Measurements from ENCODE around the gene ZDHHC7.

The ZDHHC7 gene

GRCh38 chr16:85025781-85026653 is 14.7 kb upstream of the ZDHHC7 start:
- Histone ChIP-seq H3K36me3 (replicated peaks; ENCODE audit: low read depth, low read length) (no peaks in the 10 kb centered on the region), H3K4me3 (ENCODE audit: low read length) (no peak overlapping the region), H3K79me2 (ENCODE audit: low read length) (no peaks in the 10 kb centered on the region), H3K27me3 (ENCODE audit: low read depth, low read length) (peaks cover 26% of the 10 kb centered on the region), H4K20me1 (ENCODE audit: insufficient read depth, low read length) (no peaks in the 10 kb centered on the region), H3K4me2 (ENCODE audit: low read length) (no peak overlapping the region), H3K9me3 (ENCODE audit: insufficient read depth, low read length) (no peaks in the 10 kb centered on the region), H2AFZ (ENCODE audit: low read depth, low read length) (no peak overlapping the region), H3K9ac (ENCODE audit: low read length) (no peak overlapping the region), H3K27ac (ENCODE audit: low read length) (no peak overlapping the region), H3K4me1 (ENCODE audit: low read length) (peaks cover 23% of the 10 kb centered on the region)
- no peak for TF ChIP-seq EZH2phosphoT487 (IDR thresholded peaks at IDR 0.05; ENCODE audit: low read depth)
- no peak for TF ChIP-seq CTCF (IDR thresholded peaks at IDR 0.05; ENCODE audit: low read depth, low read length)

- Histone ChIP-seq H3K4me3 (ENCODE audit: low read length) (no peak overlapping the region), H3K9me3 (ENCODE audit: insufficient read depth, low read length) (no peaks in the 10 kb centered on the region), H3K4me1 (ENCODE audit: low read length) (no peaks in the 10 kb centered on the region), H4K20me1 (ENCODE audit: insufficient read depth, low read length) (no peaks in the 10 kb centered on the region), H3K4me2 (ENCODE audit: low read length) (no peak overlapping the region), H3K36me3 (replicated peaks; ENCODE audit: low read depth, low read length) (no peaks in the 10 kb centered on the region), H3K9ac (ENCODE audit: low read length) (no peak overlapping the region), H3K27ac (ENCODE audit: low read length) (no peak overlapping the region), H3K79me2 (ENCODE audit: low read length) (no peaks in the 10 kb centered on the region), H2AFZ (ENCODE audit: low read depth, low read length) (no peak overlapping the region), H3K27me3 (ENCODE audit: low read depth, low read length) (peaks cover 41% of the 10 kb centered on the region)
- TF ChIP-seq EZH2phosphoT487 (IDR thresholded peaks at IDR 0.05; ENCODE audit: low read depth) (no peak), CTCF (IDR thresholded peaks at IDR 0.05; ENCODE audit: low read depth, low read length) (no peak)
Observed at GRCh38 chr16:85019659-85020245, 8.4 kb upstream of the ZDHHC7 start.

- H3K9ac ChIP-seq (ENCODE audit: low read length): no peak overlapping the region
- no peaks in the 10 kb centered on the region for H3K79me2 ChIP-seq (ENCODE audit: low read length)
- H3K4me3 ChIP-seq (ENCODE audit: low read length): no peak overlapping the region
- no peak overlapping the region for H3K4me2 ChIP-seq (ENCODE audit: low read length)
- peaks cover 41% of the 10 kb centered on the region for H3K27me3 ChIP-seq (ENCODE audit: low read depth, low read length)
- no peaks in the 10 kb centered on the region for H3K9me3 ChIP-seq (ENCODE audit: insufficient read depth, low read length)
- no peak overlapping the region for H2AFZ ChIP-seq (ENCODE audit: low read depth, low read length)
- no peaks in the 10 kb centered on the region for H4K20me1 ChIP-seq (ENCODE audit: insufficient read depth, low read length)
- H3K36me3 ChIP-seq (replicated peaks; ENCODE audit: low read depth, low read length): no peaks in the 10 kb centered on the region
- TF ChIP-seq CTCF (IDR thresholded peaks at IDR 0.05; ENCODE audit: low read depth, low read length) (no peak), EZH2phosphoT487 (IDR thresholded peaks at IDR 0.05; ENCODE audit: low read depth) (no peak)
- H3K4me1 ChIP-seq (ENCODE audit: low read length): no peaks in the 10 kb centered on the region
- H3K27ac ChIP-seq (ENCODE audit: low read length): no peak overlapping the region
Observed at GRCh38 chr16:85018529-85019236, 7.3 kb upstream of the ZDHHC7 start.

- H3K4me2 ChIP-seq (ENCODE audit: low read length): no peak overlapping the region
- H3K36me3 ChIP-seq (replicated peaks; ENCODE audit: low read depth, low read length): no peaks in the 10 kb centered on the region
- no peak overlapping the region for H3K9ac ChIP-seq (ENCODE audit: low read length)
- no peaks in the 10 kb centered on the region for H3K9me3 ChIP-seq (ENCODE audit: insufficient read depth, low read length)
- H3K4me3 ChIP-seq (ENCODE audit: low read length): no peak overlapping the region
- no peak overlapping the region for H2AFZ ChIP-seq (ENCODE audit: low read depth, low read length)
- no peaks in the 10 kb centered on the region for H3K79me2 ChIP-seq (ENCODE audit: low read length)
- H4K20me1 ChIP-seq (ENCODE audit: insufficient read depth, low read length): no peaks in the 10 kb centered on the region
- no peak for TF ChIP-seq CTCF (IDR thresholded peaks at IDR 0.05; ENCODE audit: low read depth, low read length)
- no peak for TF ChIP-seq EZH2phosphoT487 (IDR thresholded peaks at IDR 0.05; ENCODE audit: low read depth)
- peaks cover 39% of the 10 kb centered on the region for H3K27me3 ChIP-seq (ENCODE audit: low read depth, low read length)
- no peak overlapping the region for H3K27ac ChIP-seq (ENCODE audit: low read length)
- H3K4me1 ChIP-seq (ENCODE audit: low read length): no peaks in the 10 kb centered on the region
Observed at GRCh38 chr16:85017633-85018032, 6.3 kb upstream of the ZDHHC7 start.
